RWPE1 (cell line): ENCODE measurements around the gene RBP4.

ENCODE experiments used
- CTCF ChIA-PET: fragments of 350-600 bp; sonication (Branson Sonifier 250); formaldehyde crosslinking; extraction: SDS; loops from one replicate; lab custom pipeline; 2021; lab: Yijun Ruan, JAX
- POLR2A ChIA-PET: fragments of 400-600 bp; formaldehyde crosslinking; extraction: SDS; loops from one replicate; lab custom pipeline; 2020; ENCODE audit warnings: antibody characterized with exemption; ENCODE audit not compliant: low non-redundant PET; lab: Yijun Ruan, JAX
- DNase-seq: peaks from one replicate; pipeline ENCODE4 v3.0.0; 2012; ENCODE audit warnings: low spot score
- H3K27ac ChIP-seq: fragments of 450-650 bp; 2 replicates; pipeline ENCODE4 v1.5.1; 2017
- CTCF ChIP-seq: fragments of 450-650 bp; conservative IDR thresholded peaks from 2 replicates; pipeline ENCODE4 v1.5.1; 2017; ENCODE audit warnings: low read depth, mild to moderate bottlenecking

The RBP4 gene

DNA sequence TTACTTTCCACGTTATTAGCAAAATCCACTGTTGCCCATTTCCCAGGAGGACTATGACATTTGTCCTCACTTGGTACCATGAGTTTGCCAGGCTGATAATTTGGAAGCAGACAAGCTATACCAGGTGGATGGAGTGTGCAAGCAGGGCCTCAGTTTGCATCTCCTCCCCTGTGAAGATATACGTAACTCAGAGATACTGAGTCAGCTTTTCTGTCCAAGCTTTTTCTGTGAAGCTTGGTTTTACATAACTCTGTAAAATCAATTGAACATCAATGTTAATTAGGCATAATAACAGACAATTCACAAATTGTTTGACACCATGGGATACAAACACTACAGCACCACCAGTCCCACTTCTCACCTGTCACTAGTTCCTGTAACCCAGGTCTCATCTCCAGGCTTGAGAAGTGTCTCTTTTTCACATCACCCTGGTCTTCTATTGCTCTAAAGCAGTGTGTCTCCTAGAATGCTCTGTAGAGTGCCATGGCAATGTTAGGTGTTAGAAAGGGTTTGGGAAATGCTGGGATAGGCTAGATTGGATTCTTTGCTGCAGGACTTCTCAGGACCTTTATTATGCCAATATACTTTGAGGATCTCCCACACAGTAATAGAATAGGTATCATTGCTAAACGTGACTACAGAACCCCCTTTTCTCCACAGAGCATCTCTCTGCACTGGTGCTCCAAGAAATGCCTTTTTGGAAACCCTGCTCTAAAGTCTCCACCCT, 20.9 kb downstream of the RBP4 start:
- no peak overlapping the region for H3K27ac ChIP-seq
- TF ChIP-seq CTCF, result no peak
- no peak for DNase-seq
- ChIA-PET POLR2A (no interaction called here), CTCF (no interaction called here)

DNA sequence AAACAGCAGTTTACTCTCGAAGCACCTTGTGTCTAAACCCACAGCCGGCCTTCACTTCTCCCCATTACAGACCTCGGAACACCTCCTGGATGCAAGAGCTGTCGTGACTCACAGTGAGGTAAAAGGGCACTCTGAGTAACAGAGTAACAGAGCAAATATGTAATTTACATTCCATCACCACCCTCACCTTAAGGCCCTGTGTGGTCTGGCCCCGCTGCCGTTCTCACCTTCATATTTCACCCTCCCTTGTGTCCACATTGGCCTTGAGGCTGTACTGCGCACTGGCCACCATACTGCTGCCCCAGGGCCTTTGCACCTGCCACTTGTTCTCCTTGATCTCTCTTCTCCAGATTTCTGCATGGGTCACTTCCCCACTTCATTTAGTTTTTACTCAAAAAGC, 21.9 kb downstream of the RBP4 start:
- ChIA-PET POLR2A (no interaction called here), CTCF (interaction anchor here (0.6 to 1.2 kb wide), 2 partner anchors 35 to 52 kb away, joined by 3 read pairs; no protein-coding TSS in a partner anchor)
- H3K27ac ChIP-seq, result no peak overlapping the region
- DNase-seq, result peak; percentile 90
- TF ChIP-seq CTCF, result no peak

- no peak for DNase-seq
- CTCF ChIA-PET, result interaction anchor here (0.6 to 0.7 kb wide), 3 partner anchors 26 to 526 kb away, joined by 3 to 4 read pairs (median 3); no protein-coding TSS in a partner anchor
- TF ChIP-seq CTCF, result no peak
- POLR2A ChIA-PET, result no interaction called here
- no peak overlapping the region for H3K27ac ChIP-seq
Measured at GRCh38 chr10:93577565-93577964, 23.5 kb downstream of the RBP4 start.

DNA sequence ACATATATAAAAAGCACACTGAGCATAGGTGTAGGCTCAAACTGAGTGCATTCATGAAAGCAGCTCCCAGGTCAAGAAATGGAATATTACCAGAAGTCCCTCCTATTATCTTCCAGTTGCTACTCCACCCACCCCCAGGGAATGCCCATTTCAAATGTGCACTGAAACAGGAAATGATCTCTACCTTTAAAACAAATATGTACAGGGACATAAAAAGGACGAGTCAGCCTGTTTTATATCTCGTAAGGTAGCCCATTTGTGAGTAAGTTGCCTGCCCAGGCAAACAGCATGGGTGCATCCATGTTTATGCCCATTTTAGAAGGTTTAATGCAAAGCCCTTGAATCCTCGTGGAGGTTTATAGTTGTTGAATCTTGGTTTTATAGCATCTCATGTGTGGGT, 24.1 kb downstream of the RBP4 start:
- no peak for DNase-seq
- TF ChIP-seq CTCF, result no peak
- ChIA-PET POLR2A (no interaction called here), CTCF (no interaction called here)
- H3K27ac ChIP-seq, result no peak overlapping the region

DNA sequence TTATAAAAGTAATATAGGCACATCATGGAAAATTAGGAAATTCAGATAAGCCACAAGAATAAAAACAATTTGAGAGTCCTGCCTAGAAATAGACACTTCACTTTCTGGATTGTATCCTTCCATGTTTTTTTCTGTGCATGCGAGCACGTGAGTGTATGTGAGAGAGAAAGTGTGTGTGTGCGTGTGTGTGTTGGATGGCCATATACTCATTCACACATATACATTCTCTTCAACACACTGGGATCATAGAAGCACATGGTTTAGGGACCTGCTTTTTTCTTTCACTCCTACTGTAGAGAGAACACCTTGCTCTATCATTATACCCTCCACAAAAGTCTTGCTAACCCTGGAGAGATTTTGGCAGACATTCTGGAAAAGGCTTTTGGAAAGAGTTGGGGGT, 27.1 kb downstream of the RBP4 start:
- ChIA-PET CTCF (interaction anchor here (0.7 kb wide), 1 partner anchor 120 kb away, joined by 3 read pairs; no protein-coding TSS in a partner anchor), POLR2A (no interaction called here)
- no peak for TF ChIP-seq CTCF
- DNase-seq, result no peak
- H3K27ac ChIP-seq, result no peak overlapping the region

DNA sequence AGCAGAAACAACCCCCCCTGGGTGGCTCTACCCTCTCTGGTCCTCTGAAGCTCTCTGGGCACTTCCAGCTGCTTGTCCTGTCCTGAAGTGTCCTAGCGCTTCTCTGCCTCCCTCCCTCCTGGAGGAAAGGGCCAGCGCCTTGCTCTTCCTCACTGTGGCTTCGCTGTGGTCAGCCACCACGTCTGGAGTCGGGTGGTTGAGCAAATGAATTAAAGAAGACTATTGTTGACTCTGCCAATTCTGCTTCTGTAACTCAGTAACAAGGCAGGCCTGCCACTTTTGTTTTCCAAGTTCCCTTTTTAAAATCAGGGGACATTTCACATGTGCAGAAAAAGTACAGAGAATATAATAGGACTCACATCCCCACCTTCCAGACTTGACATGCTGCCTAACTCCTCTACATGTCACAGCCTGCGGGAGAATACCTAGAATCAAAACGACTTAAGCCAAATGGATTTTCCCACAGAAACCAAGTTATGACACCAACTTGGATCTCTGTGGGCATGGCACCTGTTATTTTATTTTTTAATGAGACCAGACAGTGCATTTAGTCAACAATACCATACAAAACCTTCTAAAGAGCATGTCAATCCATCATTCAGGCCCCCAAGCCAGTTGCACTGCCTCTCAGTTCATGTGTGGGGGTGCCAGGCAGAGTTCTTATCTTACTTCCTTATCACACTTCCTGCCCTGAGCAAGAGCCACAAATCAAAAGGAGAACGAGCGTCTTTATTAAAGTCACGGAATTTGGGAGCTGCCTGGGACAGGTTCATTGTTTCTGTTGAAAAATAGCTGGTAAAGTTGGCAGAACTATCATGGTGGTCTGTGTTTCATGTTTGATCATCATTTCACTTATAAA, 27.8 kb downstream of the RBP4 start:
- ChIA-PET POLR2A (no interaction called here), CTCF (interaction anchor here (0.7 kb wide), 1 partner anchor 120 kb away, joined by 3 read pairs; no protein-coding TSS in a partner anchor)
- TF ChIP-seq CTCF, result no peak
- H3K27ac ChIP-seq, result no peak overlapping the region
- no peak for DNase-seq
